ENCODE measurements around the gene ZFHX3.

DNA sequence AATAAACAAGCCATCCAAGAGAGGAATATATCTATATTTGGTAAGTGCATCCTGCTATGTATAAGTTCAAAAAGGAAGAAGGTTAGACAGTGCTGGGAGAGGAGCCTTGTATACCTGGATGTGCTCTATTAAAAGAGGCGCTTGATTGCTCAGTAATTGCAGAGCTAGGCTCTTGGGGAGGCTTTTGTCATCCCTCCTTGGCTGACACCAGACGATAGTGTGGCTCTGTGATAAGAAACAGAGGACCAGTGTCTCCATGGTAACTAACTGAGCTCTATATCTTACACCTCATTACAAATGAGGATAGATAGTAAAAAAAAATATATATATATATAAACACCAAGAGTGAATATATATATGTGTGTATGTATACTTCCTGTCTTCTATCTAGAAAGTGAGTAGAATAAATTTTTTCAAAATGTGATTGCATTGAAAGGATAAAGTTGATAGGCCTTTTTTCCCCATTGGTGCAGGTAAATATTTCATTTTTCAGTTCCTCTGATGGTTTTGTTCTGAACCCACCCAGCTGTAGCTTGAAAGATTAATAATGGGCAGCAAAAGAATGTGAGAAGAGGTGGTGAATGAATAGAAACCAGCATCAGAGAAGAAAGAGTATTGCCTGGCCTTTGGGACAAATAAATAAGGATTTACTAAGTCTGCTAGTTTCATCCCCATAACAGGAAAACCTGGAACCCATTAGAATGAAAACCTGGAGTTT lies 303.7 kb downstream of the ZFHX3 start:
- no peak for TF ChIP-seq EZH2 (IDR thresholded peaks at IDR 0.05; ENCODE audit: low read length)
- TF ChIP-seq, protein P1, sequence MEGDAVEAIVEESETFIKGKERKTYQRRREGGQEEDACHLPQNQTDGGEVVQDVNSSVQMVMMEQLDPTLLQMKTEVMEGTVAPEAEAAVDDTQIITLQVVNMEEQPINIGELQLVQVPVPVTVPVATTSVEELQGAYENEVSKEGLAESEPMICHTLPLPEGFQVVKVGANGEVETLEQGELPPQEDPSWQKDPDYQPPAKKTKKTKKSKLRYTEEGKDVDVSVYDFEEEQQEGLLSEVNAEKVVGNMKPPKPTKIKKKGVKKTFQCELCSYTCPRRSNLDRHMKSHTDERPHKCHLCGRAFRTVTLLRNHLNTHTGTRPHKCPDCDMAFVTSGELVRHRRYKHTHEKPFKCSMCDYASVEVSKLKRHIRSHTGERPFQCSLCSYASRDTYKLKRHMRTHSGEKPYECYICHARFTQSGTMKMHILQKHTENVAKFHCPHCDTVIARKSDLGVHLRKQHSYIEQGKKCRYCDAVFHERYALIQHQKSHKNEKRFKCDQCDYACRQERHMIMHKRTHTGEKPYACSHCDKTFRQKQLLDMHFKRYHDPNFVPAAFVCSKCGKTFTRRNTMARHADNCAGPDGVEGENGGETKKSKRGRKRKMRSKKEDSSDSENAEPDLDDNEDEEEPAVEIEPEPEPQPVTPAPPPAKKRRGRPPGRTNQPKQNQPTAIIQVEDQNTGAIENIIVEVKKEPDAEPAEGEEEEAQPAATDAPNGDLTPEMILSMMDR (optimal IDR thresholded peaks at IDR 0.05 in 1 of 3, IDR thresholded peaks at IDR 0.05 in 1 of 3, conservative IDR thresholded peaks at IDR 0.05 in 1 of 3; ENCODE audit: extremely low read depth in 1 of 3, insufficient read depth in 2 of 3, low read length in 3 of 3), result no peak
